Breast epithelium (tissue), 4 donors: ENCODE measurements around the gene MYH6. TPM values are rescaled to one million over a fixed set of nuclear protein-coding genes. Genes with fewer than 3 reads are reported as not detected.
"Not testable (repeated sequence)": the region's sequence is repeated elsewhere in the genome, so short reads cannot be mapped to it uniquely, and the experiment has no call there.

ENCODE experiments used
- DNase-seq, 2 donors: peaks; one replicate each; pipeline ENCODE4 v3.0.0-alpha.2; 2019; ENCODE audit warnings: low spot score in 2 of 2
- H3K27ac ChIP-seq, 2 donors: fragments of 200-600 bp; sonication (generic) in 1 of 2; one replicate each; pipeline ENCODE4 v1.5.1; 2016 to 2019; ENCODE audit warnings: mild to moderate bottlenecking in 1 of 2
- H3K27me3 ChIP-seq, 2 donors: fragments of 200-600 bp; sonication (generic) in 1 of 2; one replicate each; pipeline versions ENCODE4 v1.5.1 to v1.6.0; 2017 to 2019; ENCODE audit warnings: control low read depth in 1 of 2, mild to moderate bottlenecking in 1 of 2
- H3K36me3 ChIP-seq: fragments of 200-600 bp; one replicate; pipeline ENCODE4 v1.5.1; 2019
- H3K4me1 ChIP-seq, 2 donors: fragments of 200-600 bp; sonication (generic); one replicate each; pipeline ENCODE4 v1.5.1; 2016 to 2019; ENCODE audit warnings: control low read depth in 1 of 2
- H3K4me3 ChIP-seq, 3 donors: fragments of 200-600 bp; sonication (generic); 1 replicate in 2 of 3; 2 replicates in 1 of 3; pipeline ENCODE4 v1.5.1; 2016 to 2019; ENCODE audit warnings: mild to moderate bottlenecking in 3 of 3, moderate library complexity in 2 of 3
- H3K9me3 ChIP-seq, 2 donors: fragments of 200-600 bp; sonication (generic) in 1 of 2; one replicate each; pipeline ENCODE4 v1.5.1; 2016 to 2019; ENCODE audit warnings: control low read depth in 1 of 2
- POLR2A ChIP-seq: fragments of 450-650 bp; IDR thresholded peaks from one replicate; pipeline ENCODE4 v1.6.1; 2016; ENCODE audit warnings: antibody characterized with exemption, mild to moderate bottlenecking, moderate library complexity
- POLR2AphosphoS5 ChIP-seq, 3 donors: sonication (generic); formaldehyde crosslinking; IDR thresholded peaks; one replicate each; pipeline ENCODE4 v1.6.1; 2017; ENCODE audit warnings: antibody characterized with exemption in 3 of 3
- intact Hi-C: fragments of 100-400 bp; cut with DNase I; formaldehyde crosslinking; loops from one replicate; pipeline ENCODE4 v1.15.1; 2023; ENCODE audit warnings: low total_unique reads
- total RNA-seq, 3 donors: library from RNA; depleted of rRNA; stranded (reverse); fragments of >200 nt; gene quantifications; one replicate each; pipeline ENCODE4 v1.1.0, GENCODE V29; 2016
- TF ChIP-seq, protein P1 (sequence below), 3 donors: fragments of 450-650 bp; IDR thresholded peaks; one replicate each; pipeline ENCODE4 v1.5.1; 2016 to 2017; ENCODE audit warnings: antibody characterized with exemption in 3 of 3, mild to moderate bottlenecking in 3 of 3, moderate library complexity in 3 of 3

The MYH6 gene
- total RNA-seq, 3 donors from 2014 or later = not detected

DNA sequence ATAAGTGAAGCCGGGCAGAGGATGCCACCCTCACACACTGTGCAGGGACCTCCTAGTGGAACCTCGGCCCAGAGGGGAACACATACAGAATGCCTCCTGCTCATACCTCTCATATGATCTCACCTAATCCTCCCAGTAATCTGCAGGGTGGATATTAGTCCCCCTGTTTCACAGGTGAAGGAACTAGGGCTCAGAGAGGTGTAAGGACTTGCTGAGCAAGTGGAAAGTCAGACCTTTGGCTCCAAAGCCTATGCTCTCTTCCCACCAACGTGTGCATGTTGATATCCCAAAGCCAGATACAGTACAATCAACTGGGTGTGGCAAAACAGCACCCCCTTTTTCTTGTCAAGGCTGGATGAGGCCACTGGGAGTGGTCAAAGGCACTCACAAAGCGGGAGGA is 4.2 kb downstream of the MYH6 start:
- DNase-seq = no peak
- H3K9me3 ChIP-seq = no peaks in the 10 kb centered on the region
- H3K4me1 ChIP-seq = no peaks in the 10 kb centered on the region
- H3K27ac ChIP-seq = no peak overlapping the region
- peaks cover 0 to 42% of the 10 kb centered on the region in 2 donors for H3K27me3 ChIP-seq
- TF ChIP-seq POLR2AphosphoS5 (IDR thresholded peaks at IDR 0.05) (no peak), POLR2A (no peak)
- TF ChIP-seq, protein P1, sequence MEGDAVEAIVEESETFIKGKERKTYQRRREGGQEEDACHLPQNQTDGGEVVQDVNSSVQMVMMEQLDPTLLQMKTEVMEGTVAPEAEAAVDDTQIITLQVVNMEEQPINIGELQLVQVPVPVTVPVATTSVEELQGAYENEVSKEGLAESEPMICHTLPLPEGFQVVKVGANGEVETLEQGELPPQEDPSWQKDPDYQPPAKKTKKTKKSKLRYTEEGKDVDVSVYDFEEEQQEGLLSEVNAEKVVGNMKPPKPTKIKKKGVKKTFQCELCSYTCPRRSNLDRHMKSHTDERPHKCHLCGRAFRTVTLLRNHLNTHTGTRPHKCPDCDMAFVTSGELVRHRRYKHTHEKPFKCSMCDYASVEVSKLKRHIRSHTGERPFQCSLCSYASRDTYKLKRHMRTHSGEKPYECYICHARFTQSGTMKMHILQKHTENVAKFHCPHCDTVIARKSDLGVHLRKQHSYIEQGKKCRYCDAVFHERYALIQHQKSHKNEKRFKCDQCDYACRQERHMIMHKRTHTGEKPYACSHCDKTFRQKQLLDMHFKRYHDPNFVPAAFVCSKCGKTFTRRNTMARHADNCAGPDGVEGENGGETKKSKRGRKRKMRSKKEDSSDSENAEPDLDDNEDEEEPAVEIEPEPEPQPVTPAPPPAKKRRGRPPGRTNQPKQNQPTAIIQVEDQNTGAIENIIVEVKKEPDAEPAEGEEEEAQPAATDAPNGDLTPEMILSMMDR (IDR thresholded peaks at IDR 0.05) = no peak
- H3K4me3 ChIP-seq = no peak overlapping the region
- intact Hi-C loops = no loop called here
- H3K36me3 ChIP-seq = no peaks in the 10 kb centered on the region

DNA sequence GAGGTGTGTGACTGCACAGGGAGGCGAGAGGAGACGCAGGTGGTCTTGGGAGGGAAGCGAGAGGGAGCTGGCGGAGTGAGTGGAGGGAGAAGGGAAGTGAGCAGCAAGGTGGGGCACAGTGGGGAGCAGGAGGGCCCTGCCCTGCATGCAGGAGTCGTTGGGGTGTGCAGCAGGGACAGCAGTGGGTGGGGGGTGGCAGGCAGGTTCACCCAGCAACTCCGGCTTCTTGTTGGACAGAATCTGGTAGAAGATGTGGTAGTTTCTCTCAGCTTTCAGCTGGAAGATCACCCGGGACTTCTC is 5.0 kb downstream of the MYH6 start:
- Histone ChIP-seq H3K4me1 (no peaks in the 10 kb centered on the region), H3K27ac (no peak overlapping the region), H3K9me3 (no peaks in the 10 kb centered on the region), H3K36me3 (no peaks in the 10 kb centered on the region), H3K27me3 (peaks cover 0 to 42% of the 10 kb centered on the region in 2 donors), H3K4me3 (no peak overlapping the region)
- no peak for DNase-seq
- no peak for TF ChIP-seq POLR2AphosphoS5 (IDR thresholded peaks at IDR 0.05)
- TF ChIP-seq, protein P1 (IDR thresholded peaks at IDR 0.05) = no peak
- no peak for TF ChIP-seq POLR2A
- intact Hi-C loops = no loop called here

DNA sequence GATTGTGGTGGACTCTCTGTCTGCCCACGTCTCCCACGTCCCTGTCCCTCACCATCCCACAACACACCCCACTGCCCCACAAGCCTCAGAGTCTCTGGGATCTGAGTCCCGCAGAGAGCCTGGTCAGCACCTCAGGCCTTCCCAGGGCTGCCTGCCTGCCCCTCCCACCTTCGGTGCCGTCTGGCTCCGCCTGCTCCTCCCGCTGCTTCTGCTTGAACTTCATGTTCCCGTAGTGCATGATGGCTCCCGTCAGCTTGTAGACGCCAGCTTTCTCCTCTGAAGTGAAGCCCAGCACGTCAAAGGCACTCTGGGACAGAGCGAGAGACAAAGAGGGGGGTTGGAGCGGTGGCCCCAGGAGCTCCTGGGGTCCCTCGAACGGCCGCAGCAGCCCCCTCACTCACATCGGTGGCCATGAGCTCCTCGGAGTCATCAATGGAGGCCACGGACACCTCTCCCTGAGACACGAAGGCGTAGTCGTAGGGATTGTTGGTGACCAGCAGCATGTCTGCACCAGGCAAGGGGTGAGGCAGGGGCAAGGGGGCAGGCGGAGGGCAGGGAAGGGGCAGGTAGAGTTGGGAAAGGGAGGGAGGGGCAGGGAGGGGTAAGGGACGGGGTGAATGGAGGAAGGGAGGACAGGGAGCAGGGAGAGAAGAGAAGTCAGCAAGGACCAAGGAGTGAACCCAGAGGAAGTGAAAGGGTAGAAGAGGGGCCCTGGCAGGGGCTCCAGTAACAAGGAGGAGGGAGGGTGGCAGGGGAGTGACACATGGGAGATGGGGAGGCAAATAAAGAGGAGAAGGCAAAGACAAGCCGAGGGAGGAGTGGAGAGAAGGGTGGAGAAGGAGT is 5.6 kb downstream of the MYH6 start:
- no peak overlapping the region for H3K27ac ChIP-seq
- no peaks in the 10 kb centered on the region for H3K36me3 ChIP-seq
- no peak overlapping the region for H3K4me3 ChIP-seq
- peaks cover 0 to 42% of the 10 kb centered on the region in 2 donors for H3K27me3 ChIP-seq
- no peaks in the 10 kb centered on the region for H3K9me3 ChIP-seq
- no peaks in the 10 kb centered on the region for H3K4me1 ChIP-seq
- intact Hi-C loops = no loop called here
- no peak for DNase-seq
- TF ChIP-seq, protein P1 (IDR thresholded peaks at IDR 0.05) = no peak
- TF ChIP-seq POLR2AphosphoS5 (IDR thresholded peaks at IDR 0.05) (no peak), POLR2A (no peak)

DNA sequence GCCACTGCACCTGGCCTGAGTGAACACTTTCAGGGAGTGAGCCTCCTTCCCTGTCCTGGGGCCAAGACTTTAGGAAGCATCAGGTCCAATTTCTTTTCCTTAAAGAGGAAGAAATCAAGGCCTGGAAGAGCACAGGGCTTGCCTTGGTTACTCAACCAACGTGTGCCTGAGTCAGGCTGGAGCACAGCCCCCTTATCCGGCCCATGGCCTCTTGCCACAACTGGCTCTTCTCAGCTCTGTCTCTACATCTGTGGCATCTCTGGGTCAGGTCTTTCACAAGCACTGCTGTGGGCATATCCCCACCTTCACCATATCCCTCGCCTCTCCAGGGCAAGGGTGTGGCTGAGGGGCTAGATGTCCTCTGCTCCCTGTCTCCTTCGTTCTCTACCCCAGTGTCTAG is 6.8 kb downstream of the MYH6 start:
- H3K4me3 ChIP-seq = no peak overlapping the region
- no peaks in the 10 kb centered on the region for H3K9me3 ChIP-seq
- TF ChIP-seq, protein P1 (IDR thresholded peaks at IDR 0.05) = no peak
- TF ChIP-seq POLR2A (no peak), POLR2AphosphoS5 (IDR thresholded peaks at IDR 0.05) (no peak)
- intact Hi-C loops = no loop called here
- peaks cover 0 to 31% of the 10 kb centered on the region in 2 donors for H3K27me3 ChIP-seq
- no peak for DNase-seq
- H3K36me3 ChIP-seq = no peaks in the 10 kb centered on the region
- H3K4me1 ChIP-seq = no peaks in the 10 kb centered on the region
- H3K27ac ChIP-seq = no peak overlapping the region

DNA sequence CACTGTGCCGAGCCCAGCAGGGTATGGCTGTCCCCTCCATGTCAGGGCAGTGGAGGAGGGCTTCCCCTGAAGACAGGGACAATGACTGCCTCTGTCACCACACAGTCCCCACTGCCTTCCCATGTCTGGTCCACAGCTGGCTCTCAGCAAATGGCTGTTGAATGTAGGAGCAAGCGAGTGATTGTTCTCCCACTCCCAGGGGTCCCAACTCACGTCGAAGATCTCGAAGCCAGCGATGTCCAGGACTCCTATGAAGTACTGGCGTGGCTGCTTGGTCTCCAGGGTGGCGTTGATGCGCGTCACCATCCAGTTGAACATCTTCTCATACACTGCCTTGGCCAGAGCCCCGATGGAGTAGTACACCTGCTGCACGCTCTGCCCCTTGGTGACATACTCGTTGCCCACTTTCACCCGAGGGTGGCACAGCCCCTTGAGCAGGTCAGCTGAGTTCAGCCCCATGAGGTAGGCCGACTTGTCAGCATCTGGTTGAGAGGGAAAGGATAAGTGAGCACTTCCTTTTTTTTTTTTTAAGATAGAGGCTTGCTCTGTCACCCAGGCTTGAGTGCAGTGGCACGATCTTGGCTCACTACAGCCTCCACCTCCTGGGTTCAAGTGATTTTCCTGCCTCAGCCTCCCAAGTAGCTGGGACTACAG is 7.5 kb downstream of the MYH6 start:
- H3K27me3 ChIP-seq = peaks cover 0 to 24% of the 10 kb centered on the region in 2 donors
- H3K4me3 ChIP-seq, H3K36me3 ChIP-seq, DNase-seq, H3K9me3 ChIP-seq, H3K4me1 ChIP-seq, H3K27ac ChIP-seq, intact Hi-C loops: not testable (repeated sequence)
